ENCODE measurements around the gene CASZ1. TPM values are rescaled to one million over a fixed set of nuclear protein-coding genes. Genes with fewer than 3 reads are reported as not detected.

Gene CASZ1
- total RNA-seq, 6 experiments from 2014 or later, result 0.14 to 0.67 (median 0.43) TPM

DNA sequence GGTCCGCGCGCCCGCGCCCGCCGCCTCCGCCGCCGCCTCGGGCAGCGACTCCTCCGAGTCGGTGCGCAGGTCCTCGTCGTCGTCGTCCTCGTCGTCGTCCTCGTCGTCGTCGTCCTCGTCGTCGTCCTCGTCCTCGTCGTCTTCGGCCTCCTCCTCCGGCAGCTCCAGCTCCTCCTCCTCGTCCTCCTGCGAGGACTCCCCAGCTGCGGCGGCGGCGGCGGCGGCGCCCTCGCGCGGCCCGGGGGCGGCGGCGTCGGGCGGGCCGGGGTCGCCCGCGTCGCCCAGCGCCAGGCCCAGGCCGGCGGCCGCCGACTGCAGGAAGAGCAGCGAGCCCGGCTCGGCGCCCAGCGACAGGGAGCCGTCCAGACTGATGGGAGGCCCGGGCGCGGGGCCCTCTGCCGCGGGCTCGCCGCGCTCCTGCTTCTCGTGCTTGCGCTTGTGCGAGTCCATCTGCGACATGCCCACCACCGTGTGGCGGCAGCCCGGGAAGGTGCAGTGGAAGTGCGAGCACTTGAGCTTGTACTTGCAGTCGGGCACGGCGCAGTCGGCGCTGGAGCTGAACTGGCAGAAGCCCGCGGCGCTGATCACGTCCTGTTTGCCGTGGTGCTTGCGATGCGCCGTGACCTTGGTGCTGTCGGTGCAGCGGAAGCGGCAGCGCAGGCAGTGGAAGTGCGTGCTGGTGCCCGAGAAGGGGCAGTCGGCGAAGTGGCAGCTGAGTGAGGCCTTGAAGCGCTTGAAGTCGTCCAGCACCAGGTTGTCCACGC is 157.3 kb downstream of the CASZ1 start:
- Mint-ChIP-seq H3K4me3 (no peak overlapping the region), H3K27ac (no peak overlapping the region), H3K9me3 (no peaks in the 10 kb centered on the region), H3K27me3 (ENCODE audit: insufficient read depth) (peaks cover 2% of the 10 kb centered on the region), H3K4me1 (ENCODE audit: low read depth) (peaks cover 2% of the 10 kb centered on the region; the same call in 1 of the 2 replicates), H3K36me3 (ENCODE audit: low read depth) (no peaks in the 10 kb centered on the region)
- DNase-seq, result no peak
- TF ChIP-seq, protein P1, sequence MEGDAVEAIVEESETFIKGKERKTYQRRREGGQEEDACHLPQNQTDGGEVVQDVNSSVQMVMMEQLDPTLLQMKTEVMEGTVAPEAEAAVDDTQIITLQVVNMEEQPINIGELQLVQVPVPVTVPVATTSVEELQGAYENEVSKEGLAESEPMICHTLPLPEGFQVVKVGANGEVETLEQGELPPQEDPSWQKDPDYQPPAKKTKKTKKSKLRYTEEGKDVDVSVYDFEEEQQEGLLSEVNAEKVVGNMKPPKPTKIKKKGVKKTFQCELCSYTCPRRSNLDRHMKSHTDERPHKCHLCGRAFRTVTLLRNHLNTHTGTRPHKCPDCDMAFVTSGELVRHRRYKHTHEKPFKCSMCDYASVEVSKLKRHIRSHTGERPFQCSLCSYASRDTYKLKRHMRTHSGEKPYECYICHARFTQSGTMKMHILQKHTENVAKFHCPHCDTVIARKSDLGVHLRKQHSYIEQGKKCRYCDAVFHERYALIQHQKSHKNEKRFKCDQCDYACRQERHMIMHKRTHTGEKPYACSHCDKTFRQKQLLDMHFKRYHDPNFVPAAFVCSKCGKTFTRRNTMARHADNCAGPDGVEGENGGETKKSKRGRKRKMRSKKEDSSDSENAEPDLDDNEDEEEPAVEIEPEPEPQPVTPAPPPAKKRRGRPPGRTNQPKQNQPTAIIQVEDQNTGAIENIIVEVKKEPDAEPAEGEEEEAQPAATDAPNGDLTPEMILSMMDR (IDR thresholded peaks at IDR 0.05), result no peak

DNA sequence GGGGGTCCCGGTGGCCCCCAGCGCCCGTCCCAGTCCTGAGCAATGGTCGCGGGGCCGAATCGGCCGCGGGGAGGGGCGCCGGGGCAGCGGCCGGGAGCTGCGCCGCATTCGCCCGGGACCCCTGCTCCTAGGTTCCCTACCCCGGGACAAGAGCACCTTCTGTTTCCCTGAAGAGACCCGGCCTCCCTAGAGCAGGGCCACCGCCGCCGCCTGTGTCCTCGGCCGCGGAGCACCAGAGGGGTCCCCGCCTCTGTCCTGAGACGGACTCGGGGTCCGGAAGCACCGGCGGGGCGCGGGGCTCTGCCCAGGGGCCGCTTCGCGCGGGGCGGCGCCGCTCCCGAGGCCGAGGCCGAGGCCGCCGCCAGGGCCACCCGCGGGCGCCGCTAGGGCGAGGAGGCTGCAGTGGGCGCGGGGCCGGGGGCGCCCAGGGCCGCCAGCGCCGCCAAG is 157.9 kb downstream of the CASZ1 start:
- DNase-seq, result no peak
- H3K36me3 Mint-ChIP-seq (ENCODE audit: low read depth), result no peaks in the 10 kb centered on the region
- peaks cover 2% of the 10 kb centered on the region for H3K27me3 Mint-ChIP-seq (ENCODE audit: insufficient read depth)
- no peak overlapping the region for H3K27ac Mint-ChIP-seq
- no peaks in the 10 kb centered on the region for H3K9me3 Mint-ChIP-seq
- H3K4me3 Mint-ChIP-seq, result no peak overlapping the region
- TF ChIP-seq, protein P1 (IDR thresholded peaks at IDR 0.05), result no peak
- no peaks in the 10 kb centered on the region for H3K4me1 Mint-ChIP-seq (ENCODE audit: low read depth)

DNA sequence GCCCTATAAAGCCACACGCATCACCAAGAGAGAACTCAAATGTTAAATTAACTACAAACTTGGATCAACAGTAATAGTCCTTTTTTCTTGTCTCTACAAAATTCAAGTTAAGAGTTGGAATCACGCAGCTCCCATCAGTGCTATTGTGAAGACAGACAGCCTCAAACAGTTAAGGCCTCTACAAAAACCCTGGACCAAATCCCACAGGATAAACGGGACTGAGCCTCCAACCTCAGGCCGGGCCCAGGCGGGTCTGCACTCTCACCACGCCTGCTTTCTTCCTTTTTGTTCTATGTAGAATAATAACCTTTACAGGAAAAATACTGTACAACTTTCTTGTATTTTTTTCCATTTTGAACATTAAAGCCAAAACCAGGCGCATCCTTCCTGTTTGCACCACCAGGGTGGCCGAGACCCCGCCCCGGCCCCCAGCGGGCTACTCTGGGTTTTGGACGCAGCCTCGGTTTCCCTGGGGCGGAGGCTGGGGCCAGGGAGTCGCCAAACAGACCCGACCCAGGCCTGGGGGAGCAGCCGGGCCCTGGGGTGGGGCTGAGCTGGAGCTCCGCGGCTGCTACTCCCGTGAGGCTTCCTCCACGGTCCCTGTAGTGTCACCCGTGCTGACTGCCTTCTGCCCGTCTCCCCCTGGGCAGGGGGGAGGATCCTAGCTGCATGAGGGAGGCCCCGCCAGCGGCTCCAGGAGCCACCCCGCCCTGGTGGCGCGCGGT is 158.4 kb downstream of the CASZ1 start:
- Mint-ChIP-seq H3K4me3 (no peak overlapping the region), H3K27me3 (ENCODE audit: insufficient read depth) (peaks cover 2% of the 10 kb centered on the region), H3K27ac (no peak overlapping the region), H3K9me3 (no peaks in the 10 kb centered on the region), H3K4me1 (ENCODE audit: low read depth) (no peaks in the 10 kb centered on the region), H3K36me3 (ENCODE audit: low read depth) (no peaks in the 10 kb centered on the region)
- TF ChIP-seq, protein P1 (IDR thresholded peaks at IDR 0.05), result no peak
- DNase-seq, result no peak

DNA sequence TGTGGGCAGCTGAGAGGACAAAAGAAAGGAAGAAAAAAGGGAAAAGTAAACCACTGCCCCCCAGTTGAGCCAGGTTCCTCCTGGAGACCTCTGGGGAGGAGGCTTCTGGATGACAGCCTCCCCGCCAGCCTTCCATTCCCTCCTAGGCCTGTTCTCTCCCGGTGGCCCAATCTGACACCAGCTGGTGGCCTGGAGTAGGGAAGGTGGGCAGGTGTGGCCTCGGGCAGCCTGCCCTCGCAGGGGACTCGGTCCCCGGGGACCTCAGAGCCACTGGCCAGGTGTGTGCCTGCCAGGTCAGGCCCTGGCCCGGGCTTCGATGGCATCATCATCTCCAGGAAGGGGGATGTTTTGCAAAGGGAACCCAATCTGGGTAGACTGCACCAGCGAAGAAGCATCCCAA is 159.0 kb downstream of the CASZ1 start:
- no peak overlapping the region for H3K4me3 Mint-ChIP-seq
- DNase-seq, result no peak
- H3K4me1 Mint-ChIP-seq (ENCODE audit: low read depth), result no peaks in the 10 kb centered on the region
- peaks cover 2% of the 10 kb centered on the region for H3K27me3 Mint-ChIP-seq (ENCODE audit: insufficient read depth)
- H3K36me3 Mint-ChIP-seq (ENCODE audit: low read depth), result no peaks in the 10 kb centered on the region
- H3K9me3 Mint-ChIP-seq, result no peaks in the 10 kb centered on the region
- no peak overlapping the region for H3K27ac Mint-ChIP-seq
- TF ChIP-seq, protein P1 (IDR thresholded peaks at IDR 0.05), result no peak

DNA sequence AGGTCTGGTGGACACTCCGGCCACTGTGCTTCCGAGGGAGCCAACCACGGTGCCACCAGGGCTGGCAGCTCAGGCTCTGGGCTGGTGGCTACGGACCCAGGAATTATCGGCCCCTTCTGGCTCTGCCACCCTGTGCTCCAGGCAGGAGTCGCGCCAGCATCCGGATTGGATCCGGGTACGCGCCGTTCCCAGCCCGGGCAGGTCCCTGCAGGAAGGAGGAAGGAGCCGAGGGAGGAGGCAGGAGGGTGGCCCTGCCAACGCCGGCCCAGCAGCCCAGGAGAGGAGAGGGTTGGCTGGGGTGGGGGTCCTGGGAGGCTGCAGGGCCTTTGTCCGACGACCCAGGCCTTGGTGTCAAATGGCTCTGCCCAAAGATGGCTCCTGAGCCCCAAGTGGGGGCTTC is 160.5 kb downstream of the CASZ1 start:
- Mint-ChIP-seq H3K36me3 (ENCODE audit: low read depth) (no peaks in the 10 kb centered on the region), H3K9me3 (no peaks in the 10 kb centered on the region), H3K27ac (no peak overlapping the region), H3K4me3 (no peak overlapping the region), H3K27me3 (ENCODE audit: insufficient read depth) (peaks cover 2% of the 10 kb centered on the region), H3K4me1 (ENCODE audit: low read depth) (no peaks in the 10 kb centered on the region)
- TF ChIP-seq, protein P1 (IDR thresholded peaks at IDR 0.05), result no peak
- DNase-seq, result no peak
